Osteocyte (in vitro differentiated cells): ENCODE results near the gene ELN. TPM values are rescaled to one million over a fixed set of nuclear protein-coding genes. Genes with fewer than 3 reads are reported as not detected.
A peak's percentile ranks its signal among the peaks of the same experiment; 100 is the strongest.

Source experiments
- DNase-seq: peaks from one replicate; pipeline ENCODE4 v3.0.0; 2021; ENCODE audit warnings: mixed read lengths; ENCODE audit not compliant: unreplicated experiment; ENCODE audit errors: extremely low spot score
- H3K27ac Mint-ChIP-seq: one replicate; pipeline ENCODE4 v1.8.0; 2021; ENCODE audit warnings: mild to moderate bottlenecking, mixed read lengths; ENCODE audit not compliant: unreplicated experiment
- H3K27me3 Mint-ChIP-seq: one replicate; pipeline ENCODE4 v1.8.0; 2021; ENCODE audit warnings: mixed read lengths; ENCODE audit not compliant: unreplicated experiment
- H3K36me3 Mint-ChIP-seq: one replicate; pipeline ENCODE4 v1.8.0; 2021; ENCODE audit warnings: mixed read lengths; ENCODE audit not compliant: unreplicated experiment
- H3K4me1 Mint-ChIP-seq: one replicate; pipeline ENCODE4 v1.8.0; 2021; ENCODE audit warnings: mixed read lengths; ENCODE audit not compliant: unreplicated experiment
- H3K4me3 Mint-ChIP-seq: one replicate; pipeline ENCODE4 v1.8.0; 2021; ENCODE audit warnings: mild to moderate bottlenecking, moderate library complexity, mixed read lengths; ENCODE audit not compliant: unreplicated experiment
- H3K9me3 Mint-ChIP-seq: one replicate; pipeline ENCODE4 v1.8.0; 2021; ENCODE audit warnings: mixed read lengths; ENCODE audit not compliant: unreplicated experiment
- total RNA-seq: library from RNA; stranded (reverse); gene quantifications from 2 replicates; pipeline ENCODE4 v1.2.1, GENCODE V29; 2021
- TF ChIP-seq, protein P1 (sequence below): fragments of 200-600 bp; sonication (generic); IDR thresholded peaks from 2 replicates; pipeline ENCODE4 v1.5.0; 2021; ENCODE audit warnings: antibody characterized with exemption, mild to moderate bottlenecking, moderate library complexity

ELN gene
- total RNA-seq, 1 donor from 2014 or later, result 13.5 TPM

DNA sequence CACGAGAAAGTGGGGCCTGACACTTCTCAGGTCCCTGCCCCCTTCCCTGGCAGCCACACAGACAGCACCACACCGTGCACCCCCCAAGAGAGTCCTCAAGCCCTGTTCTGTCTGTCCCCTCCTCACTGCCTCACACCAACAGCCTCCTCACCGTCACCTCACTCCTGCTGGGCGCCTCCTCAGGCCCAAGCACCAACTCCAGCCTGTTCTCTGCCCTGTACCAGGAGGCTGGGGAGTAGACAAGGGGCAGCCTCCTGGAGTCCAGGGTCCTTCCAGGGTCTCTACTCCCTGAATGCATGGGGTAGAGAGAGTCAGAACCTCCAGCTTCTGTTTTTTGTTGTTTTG lies 26.9 kb upstream of the ELN start:
- H3K27me3 Mint-ChIP-seq, result no peaks in the 10 kb centered on the region
- H3K4me1 Mint-ChIP-seq, result peaks cover 58% of the 10 kb centered on the region
- TF ChIP-seq, protein P1, sequence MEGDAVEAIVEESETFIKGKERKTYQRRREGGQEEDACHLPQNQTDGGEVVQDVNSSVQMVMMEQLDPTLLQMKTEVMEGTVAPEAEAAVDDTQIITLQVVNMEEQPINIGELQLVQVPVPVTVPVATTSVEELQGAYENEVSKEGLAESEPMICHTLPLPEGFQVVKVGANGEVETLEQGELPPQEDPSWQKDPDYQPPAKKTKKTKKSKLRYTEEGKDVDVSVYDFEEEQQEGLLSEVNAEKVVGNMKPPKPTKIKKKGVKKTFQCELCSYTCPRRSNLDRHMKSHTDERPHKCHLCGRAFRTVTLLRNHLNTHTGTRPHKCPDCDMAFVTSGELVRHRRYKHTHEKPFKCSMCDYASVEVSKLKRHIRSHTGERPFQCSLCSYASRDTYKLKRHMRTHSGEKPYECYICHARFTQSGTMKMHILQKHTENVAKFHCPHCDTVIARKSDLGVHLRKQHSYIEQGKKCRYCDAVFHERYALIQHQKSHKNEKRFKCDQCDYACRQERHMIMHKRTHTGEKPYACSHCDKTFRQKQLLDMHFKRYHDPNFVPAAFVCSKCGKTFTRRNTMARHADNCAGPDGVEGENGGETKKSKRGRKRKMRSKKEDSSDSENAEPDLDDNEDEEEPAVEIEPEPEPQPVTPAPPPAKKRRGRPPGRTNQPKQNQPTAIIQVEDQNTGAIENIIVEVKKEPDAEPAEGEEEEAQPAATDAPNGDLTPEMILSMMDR, result no peak
- no peak overlapping the region for H3K4me3 Mint-ChIP-seq
- no peaks in the 10 kb centered on the region for H3K9me3 Mint-ChIP-seq
- peak overlapping the region; percentile 77 for H3K27ac Mint-ChIP-seq
- no peak for DNase-seq
- H3K36me3 Mint-ChIP-seq, result no peaks in the 10 kb centered on the region

DNA sequence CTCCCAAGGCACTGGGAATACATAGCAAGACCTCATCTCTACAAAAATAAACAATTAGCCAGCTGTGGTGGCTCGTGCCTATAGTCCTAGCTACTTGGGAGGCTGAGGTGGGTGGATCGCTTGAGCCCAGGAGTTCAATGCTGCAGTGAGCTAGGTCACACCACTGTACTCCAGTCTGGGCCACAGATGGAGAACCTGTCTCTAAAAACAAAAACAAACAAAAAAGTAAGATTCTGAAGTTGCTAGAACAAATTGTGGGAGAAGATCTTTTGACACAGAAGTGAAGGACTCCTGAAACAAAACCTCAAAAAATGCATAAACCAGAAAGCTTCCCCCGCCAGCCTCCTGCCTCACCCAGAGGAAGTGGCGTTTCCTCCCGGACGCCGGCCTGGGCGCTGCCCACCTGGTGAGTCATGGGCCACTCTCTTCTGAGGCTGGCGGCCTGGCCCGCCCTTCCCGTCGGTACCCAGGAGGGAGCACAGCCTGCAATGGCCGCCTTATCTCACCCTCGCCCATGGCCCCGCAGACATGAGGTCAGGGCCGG lies 25.4 kb upstream of the ELN start:
- TF ChIP-seq, protein P1, result no peak
- H3K4me1 Mint-ChIP-seq, result peaks cover 56% of the 10 kb centered on the region
- no peaks in the 10 kb centered on the region for H3K9me3 Mint-ChIP-seq
- no peak overlapping the region for H3K4me3 Mint-ChIP-seq
- no peak for DNase-seq
- no peaks in the 10 kb centered on the region for H3K36me3 Mint-ChIP-seq
- H3K27me3 Mint-ChIP-seq, result no peaks in the 10 kb centered on the region
- peak overlapping the region; percentile 81 for H3K27ac Mint-ChIP-seq

DNA sequence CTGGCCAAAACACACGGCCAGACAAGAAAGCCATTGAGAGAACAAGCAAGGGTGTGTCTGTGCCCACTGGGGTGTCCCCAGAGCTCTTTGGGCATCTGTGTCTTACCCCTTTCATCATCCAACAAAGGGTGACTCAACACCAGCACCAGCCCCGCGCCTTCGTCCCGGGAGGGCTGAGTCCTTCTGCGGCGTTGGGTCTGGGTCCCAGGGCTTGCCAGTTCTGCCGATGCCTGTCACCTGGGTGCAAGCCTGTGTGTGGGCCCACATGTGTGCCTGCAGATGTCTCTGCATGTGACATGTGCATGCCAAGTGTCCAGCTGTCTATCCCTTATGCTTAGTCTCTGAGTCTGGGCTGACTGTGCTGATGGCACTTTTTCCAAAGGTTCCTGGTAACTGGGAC lies 24.4 kb upstream of the ELN start:
- TF ChIP-seq, protein P1, result no peak
- Mint-ChIP-seq H3K4me1 (peaks cover 53% of the 10 kb centered on the region), H3K27me3 (no peaks in the 10 kb centered on the region), H3K4me3 (no peak overlapping the region), H3K9me3 (no peaks in the 10 kb centered on the region), H3K36me3 (no peaks in the 10 kb centered on the region), H3K27ac (no peak overlapping the region)
- no peak for DNase-seq

DNA sequence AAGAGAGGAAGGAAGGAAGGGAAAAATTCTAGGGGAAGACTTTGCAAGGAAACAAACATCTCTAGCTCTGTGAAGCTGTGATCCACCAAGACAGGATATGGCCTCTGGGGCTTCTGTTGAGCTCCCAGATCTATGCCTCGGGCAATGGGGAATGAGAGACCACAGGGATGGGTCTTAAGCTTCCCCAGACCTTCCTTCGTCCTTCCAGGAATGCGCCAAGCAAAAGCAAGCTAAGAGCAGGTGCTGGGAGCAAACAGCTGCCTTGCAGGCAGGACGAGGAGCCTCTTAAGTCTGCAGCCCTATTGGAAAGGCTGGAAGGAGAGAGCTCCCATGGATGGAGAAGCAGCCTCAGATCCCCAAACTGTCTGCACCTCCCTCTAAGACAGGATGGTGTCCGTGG lies 21.9 kb upstream of the ELN start:
- TF ChIP-seq, protein P1, result no peak
- peaks cover 44% of the 10 kb centered on the region for H3K4me1 Mint-ChIP-seq
- no peaks in the 10 kb centered on the region for H3K36me3 Mint-ChIP-seq
- no peak for DNase-seq
- no peak overlapping the region for H3K27ac Mint-ChIP-seq
- no peaks in the 10 kb centered on the region for H3K9me3 Mint-ChIP-seq
- no peaks in the 10 kb centered on the region for H3K27me3 Mint-ChIP-seq
- H3K4me3 Mint-ChIP-seq, result no peak overlapping the region

DNA sequence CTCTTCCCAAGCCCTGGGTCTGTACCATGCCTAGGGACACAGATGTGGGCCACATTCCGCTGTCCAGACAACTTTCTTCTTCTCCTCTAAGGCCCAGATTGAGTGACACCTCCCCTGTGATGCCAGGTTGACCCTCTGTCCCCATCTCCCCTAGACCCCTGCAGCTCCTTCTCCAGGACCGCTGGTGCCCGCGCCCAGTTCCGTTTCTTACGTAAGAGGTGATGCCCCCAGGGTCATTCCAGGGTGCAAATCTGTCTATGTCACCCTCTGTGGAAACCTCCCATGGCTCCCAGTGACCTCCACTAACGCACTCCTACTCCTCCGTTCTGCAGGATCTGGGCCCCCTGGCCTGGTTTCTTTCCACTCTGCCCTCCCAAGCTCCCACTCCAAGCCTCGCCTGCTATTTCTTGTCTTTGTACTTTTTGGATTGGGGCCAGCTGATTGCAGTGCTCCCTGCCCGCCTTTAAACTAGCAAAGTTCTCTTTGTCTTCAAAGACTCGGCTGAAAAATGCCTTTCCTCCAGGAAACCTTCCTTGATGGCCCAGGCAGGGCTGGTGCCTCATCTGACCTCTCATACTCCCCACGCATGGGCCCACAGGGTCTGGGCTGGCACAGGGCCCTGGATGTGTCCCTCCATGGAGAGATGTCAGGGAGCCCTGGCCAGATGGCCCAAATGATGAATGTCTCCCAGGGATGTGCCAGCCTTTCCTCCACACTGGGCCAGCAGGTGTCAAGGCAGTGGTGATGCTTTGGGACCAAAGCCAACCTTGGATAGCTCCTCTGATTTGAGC lies 21.3 kb upstream of the ELN start:
- Mint-ChIP-seq H3K4me1 (peaks cover 38% of the 10 kb centered on the region), H3K27ac (peak overlapping the region; percentile 5)
- no peak for DNase-seq

More for the DNA sequence above, 21.3 kb upstream of the ELN start:
- TF ChIP-seq, protein P1, result no peak
- no peak overlapping the region for H3K4me3 Mint-ChIP-seq
- H3K27me3 Mint-ChIP-seq, result no peaks in the 10 kb centered on the region
- H3K9me3 Mint-ChIP-seq, result no peaks in the 10 kb centered on the region
- H3K36me3 Mint-ChIP-seq, result no peaks in the 10 kb centered on the region
